ENCODE measurements around the gene TRIM65.

Gene TRIM65

DNA sequence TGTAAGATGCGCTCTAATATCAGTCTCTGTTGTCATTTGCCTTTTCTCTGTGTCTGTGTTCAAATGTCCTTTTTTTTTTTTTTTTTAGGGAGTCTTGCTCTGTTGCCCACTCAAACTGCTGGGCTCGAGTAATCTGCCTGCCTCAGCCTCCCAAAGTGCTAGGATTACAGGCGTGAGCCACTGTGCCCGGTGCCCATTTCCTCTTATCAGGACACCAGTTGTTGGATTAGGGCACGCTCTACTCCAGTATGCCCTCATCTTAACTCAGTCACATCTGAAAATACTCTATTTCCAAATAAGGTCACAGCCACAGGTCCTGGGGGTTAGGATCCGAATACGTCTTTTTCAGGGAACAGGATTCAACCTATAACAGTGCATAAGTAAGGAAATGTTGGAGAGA, 16.5 kb downstream of the TRIM65 start:
- no peaks in the 10 kb centered on the region for H3K36me3 ChIP-seq (ENCODE audit: insufficient read depth, low read length)
- H3K27ac ChIP-seq (ENCODE audit: low read depth, low read length, poor library complexity, severe bottlenecking) = no peak overlapping the region
- 0 out of 2 replicates have a peak, but pooled peaks cover 6% of the 10 kb centered on the region for H3F3A ChIP-seq (ENCODE audit: insufficient read depth, low read length)
- no peak overlapping the region for H3K4me3 ChIP-seq (ENCODE audit: low read depth, low read length, poor library complexity, severe bottlenecking)
- peaks cover 33% of the 10 kb centered on the region for H3K4me1 ChIP-seq (ENCODE audit: insufficient read depth, low read length, severe bottlenecking)
- H3K9ac ChIP-seq (ENCODE audit: low read length) = no peak overlapping the region
- H3K9me2 ChIP-seq (ENCODE audit: low read depth, low read length) = no peaks in the 10 kb centered on the region
- no peak for TF ChIP-seq EZH2 (IDR thresholded peaks at IDR 0.05; ENCODE audit: borderline replicate concordance, low read length)
- TF ChIP-seq, protein P1, sequence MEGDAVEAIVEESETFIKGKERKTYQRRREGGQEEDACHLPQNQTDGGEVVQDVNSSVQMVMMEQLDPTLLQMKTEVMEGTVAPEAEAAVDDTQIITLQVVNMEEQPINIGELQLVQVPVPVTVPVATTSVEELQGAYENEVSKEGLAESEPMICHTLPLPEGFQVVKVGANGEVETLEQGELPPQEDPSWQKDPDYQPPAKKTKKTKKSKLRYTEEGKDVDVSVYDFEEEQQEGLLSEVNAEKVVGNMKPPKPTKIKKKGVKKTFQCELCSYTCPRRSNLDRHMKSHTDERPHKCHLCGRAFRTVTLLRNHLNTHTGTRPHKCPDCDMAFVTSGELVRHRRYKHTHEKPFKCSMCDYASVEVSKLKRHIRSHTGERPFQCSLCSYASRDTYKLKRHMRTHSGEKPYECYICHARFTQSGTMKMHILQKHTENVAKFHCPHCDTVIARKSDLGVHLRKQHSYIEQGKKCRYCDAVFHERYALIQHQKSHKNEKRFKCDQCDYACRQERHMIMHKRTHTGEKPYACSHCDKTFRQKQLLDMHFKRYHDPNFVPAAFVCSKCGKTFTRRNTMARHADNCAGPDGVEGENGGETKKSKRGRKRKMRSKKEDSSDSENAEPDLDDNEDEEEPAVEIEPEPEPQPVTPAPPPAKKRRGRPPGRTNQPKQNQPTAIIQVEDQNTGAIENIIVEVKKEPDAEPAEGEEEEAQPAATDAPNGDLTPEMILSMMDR (IDR thresholded peaks at IDR 0.05; ENCODE audit: low read length) = no peak
- no peaks in the 10 kb centered on the region for H4K20me1 ChIP-seq (ENCODE audit: insufficient read depth, low read length)
- H3K79me2 ChIP-seq (ENCODE audit: insufficient read depth, low read length) = no peaks in the 10 kb centered on the region
- no peaks in the 10 kb centered on the region for H3K9me3 ChIP-seq (ENCODE audit: low read length)
- no peak overlapping the region for H2AFZ ChIP-seq (ENCODE audit: low read length)
- no peak overlapping the region for H3K4me2 ChIP-seq (ENCODE audit: low read length)
- H3K27me3 ChIP-seq (ENCODE audit: insufficient read depth, low read length) = peaks cover 10% of the 10 kb centered on the region; the same call in 1 of the 2 replicates

GRCh38 chr17:75878174-75878998, 18.4 kb downstream of the TRIM65 start, which contains the start of gene TRIM47:
Gene TRIM47 (minus strand): TSS chr17:75878581. CDS start chr17:75878548, 33 bp downstream.
- Histone ChIP-seq H3K9ac (ENCODE audit: low read length) (peak within 1 kb of the TSS; percentile 63), H3K4me3 (ENCODE audit: low read depth, low read length, poor library complexity, severe bottlenecking) (peak within 1 kb of the TSS; percentile 62)

GRCh38 chr17:75877752-75878173, 19.0 kb downstream of the TRIM65 start:
- 0 out of 2 replicates have a peak, but pooled peaks cover 6% of the 10 kb centered on the region for H3F3A ChIP-seq (ENCODE audit: insufficient read depth, low read length)
- H3K4me1 ChIP-seq (ENCODE audit: insufficient read depth, low read length, severe bottlenecking) = peaks cover 37% of the 10 kb centered on the region
- H3K9me2 ChIP-seq (ENCODE audit: low read depth, low read length) = no peaks in the 10 kb centered on the region
- H3K27me3 ChIP-seq (ENCODE audit: insufficient read depth, low read length) = peaks cover 4% of the 10 kb centered on the region; the same call in 1 of the 2 replicates
- no peak overlapping the region for H2AFZ ChIP-seq (ENCODE audit: low read length)
- no peaks in the 10 kb centered on the region for H4K20me1 ChIP-seq (ENCODE audit: insufficient read depth, low read length)
- peak overlapping the region; percentile 82 for H3K4me2 ChIP-seq (ENCODE audit: low read length)
- no peak overlapping the region for H3K27ac ChIP-seq (ENCODE audit: low read depth, low read length, poor library complexity, severe bottlenecking)
- TF ChIP-seq, protein P1 (IDR thresholded peaks at IDR 0.05; ENCODE audit: low read length) = peak; percentile 35
- TF ChIP-seq EZH2 (IDR thresholded peaks at IDR 0.05; ENCODE audit: borderline replicate concordance, low read length) = no peak
- H3K9me3 ChIP-seq (ENCODE audit: low read length) = no peaks in the 10 kb centered on the region
- no peaks in the 10 kb centered on the region for H3K36me3 ChIP-seq (ENCODE audit: insufficient read depth, low read length)
- H3K9ac ChIP-seq (ENCODE audit: low read length) = peak overlapping the region; percentile 63
- H3K4me3 ChIP-seq (ENCODE audit: low read depth, low read length, poor library complexity, severe bottlenecking) = peak overlapping the region; percentile 62
- H3K79me2 ChIP-seq (ENCODE audit: insufficient read depth, low read length) = no peaks in the 10 kb centered on the region

More at GRCh38 chr17:75878174-75878998, 18.4 kb downstream of the TRIM65 start, which contains the start of gene TRIM47:
- H3K27ac ChIP-seq (ENCODE audit: low read depth, low read length, poor library complexity, severe bottlenecking) = no peak within 1 kb of the TSS
- H3F3A ChIP-seq (ENCODE audit: insufficient read depth, low read length) = 0 out of 2 replicates have a peak, but pooled peaks cover 6% of the 10 kb centered on the region
- H3K27me3 ChIP-seq (ENCODE audit: insufficient read depth, low read length) = peaks cover 4% of the 10 kb centered on the region; the same call in 1 of the 2 replicates
- H3K79me2 ChIP-seq (ENCODE audit: insufficient read depth, low read length) = no peaks in the 10 kb centered on the region
- H3K9me3 ChIP-seq (ENCODE audit: low read length) = no peaks in the 10 kb centered on the region
- no peak within 1 kb of the TSS for H2AFZ ChIP-seq (ENCODE audit: low read length)
- H3K9me2 ChIP-seq (ENCODE audit: low read depth, low read length) = no peaks in the 10 kb centered on the region
- peak within 1 kb of the TSS; percentile 82 for H3K4me2 ChIP-seq (ENCODE audit: low read length)
- TF ChIP-seq, protein P1 (IDR thresholded peaks at IDR 0.05; ENCODE audit: low read length) = no peak
- TF ChIP-seq EZH2 (IDR thresholded peaks at IDR 0.05; ENCODE audit: borderline replicate concordance, low read length) = no peak
- H4K20me1 ChIP-seq (ENCODE audit: insufficient read depth, low read length) = no peaks in the 10 kb centered on the region
- peaks cover 35% of the 10 kb centered on the region for H3K4me1 ChIP-seq (ENCODE audit: insufficient read depth, low read length, severe bottlenecking)
- H3K36me3 ChIP-seq (ENCODE audit: insufficient read depth, low read length) = no peaks in the 10 kb centered on the region

Data from OCI-LY1 (cell line).